Endodermal cell (in vitro differentiated cells): ENCODE data around the gene TSPAN11. TPM values are rescaled to one million over a fixed set of nuclear protein-coding genes. Genes with fewer than 3 reads are reported as not detected.
A peak's percentile ranks its signal among the peaks of the same experiment; 100 is the strongest.

Experiments
- DNase-seq: peaks from one replicate; pipeline ENCODE4 v3.0.0-alpha.2; 2017
- H3K27ac ChIP-seq: 2 replicates; pipeline ENCODE4 v1.5.1; 2013; ENCODE audit warnings: mild to moderate bottlenecking, low read depth, low read length, moderate library complexity
- H3K27me3 ChIP-seq: 2 replicates; pipeline ENCODE4 v1.6.1; 2013; ENCODE audit warnings: mild to moderate bottlenecking, low read length, moderate library complexity; ENCODE audit not compliant: insufficient read depth, control insufficient read depth, poor library complexity, severe bottlenecking
- H3K36me3 ChIP-seq: 2 replicates; pipeline ENCODE4 v1.7.0; 2013; ENCODE audit warnings: mild to moderate bottlenecking, low read length, moderate library complexity; ENCODE audit not compliant: control insufficient read depth, insufficient read depth
- H3K4me1 ChIP-seq: one replicate; pipeline ENCODE4 v1.7.0; 2013; ENCODE audit warnings: low read length; ENCODE audit not compliant: control insufficient read depth, insufficient read depth
- H3K4me3 ChIP-seq: 2 replicates; pipeline ENCODE4 v1.5.1; 2013; ENCODE audit warnings: mild to moderate bottlenecking, low read length, moderate library complexity
- H3K9ac ChIP-seq: 2 replicates; pipeline ENCODE4 v1.6.1; 2013; ENCODE audit warnings: mild to moderate bottlenecking, low read length, moderate library complexity; ENCODE audit not compliant: poor library complexity, severe bottlenecking; ENCODE audit errors: extremely low read depth
- H3K9me3 ChIP-seq: 2 replicates; pipeline ENCODE4 v1.6.1; 2013; ENCODE audit warnings: mild to moderate bottlenecking, low read length, moderate library complexity; ENCODE audit not compliant: control insufficient read depth
- H3K27ac Mint-ChIP-seq: 2 replicates; pipeline ENCODE4 v1.8.0; 2020; ENCODE audit warnings: mixed read lengths
- H3K27me3 Mint-ChIP-seq: 2 replicates; pipeline ENCODE4 v1.8.0; 2021; ENCODE audit warnings: mild to moderate bottlenecking, mixed read lengths; ENCODE audit not compliant: insufficient read depth
- H3K36me3 Mint-ChIP-seq: 2 replicates; pipeline ENCODE4 v1.8.0; 2020; ENCODE audit warnings: low read depth, mixed read lengths
- H3K4me1 Mint-ChIP-seq: 2 replicates; pipeline ENCODE4 v1.8.0; 2020; ENCODE audit warnings: mixed read lengths
- H3K4me3 Mint-ChIP-seq: 2 replicates; pipeline ENCODE4 v1.8.0; 2020; ENCODE audit warnings: mild to moderate bottlenecking, moderate library complexity, mixed read lengths
- H3K9me3 Mint-ChIP-seq: 2 replicates; pipeline ENCODE4 v1.8.0; 2020; ENCODE audit warnings: mild to moderate bottlenecking, mixed read lengths
- WGBS, 2 experiments: methylation state at CpG; one replicate each; pipeline versions ENCODE4 v1.1.5 to v1.1.7; 2013; ENCODE audit warnings: missing lambda C conversion rate in 2 of 2, mixed read lengths in 1 of 2; ENCODE audit not compliant: insufficient coverage in 1 of 2, insufficient read length in 1 of 2; 5-methylcytosine and 5-hydroxymethylcytosine counted together
- total RNA-seq, 2 donors: library from RNA; stranded (reverse); fragmentation: NEBNext Ultra II Directional in 1 of 2; extraction: Animal tissue kit (Norgen Biotek cat#: 25700) in 1 of 2; gene quantifications; 2 replicates in 1 of 2; 3 replicates in 1 of 2; pipeline ENCODE4 v1.2.1, GENCODE V29; 2021
- TF ChIP-seq, protein P1 (sequence below): fragments of 200-600 bp; sonication (generic); conservative IDR thresholded peaks from 2 replicates; pipeline ENCODE4 v1.5.0; 2021; ENCODE audit warnings: antibody characterized with exemption, mild to moderate bottlenecking

Gene TSPAN11
- total RNA-seq, 2 donors from 2014 or later: 0.20 to 3.6 TPM

- Histone ChIP-seq H3K36me3 (no peaks in the 10 kb centered on the region), H3K4me3 (no peak overlapping the region), H3K27ac (no peak overlapping the region), H3K27me3 (no peaks in the 10 kb centered on the region), H3K9ac (no peak overlapping the region), H3K9me3 (no peaks in the 10 kb centered on the region), H3K4me1 (no peaks in the 10 kb centered on the region)
- Mint-ChIP-seq H3K9me3 (no peaks in the 10 kb centered on the region), H3K36me3 (no peaks in the 10 kb centered on the region), H3K4me3 (no peak overlapping the region), H3K27me3 (peaks cover 15% of the 10 kb centered on the region), H3K4me1 (peaks cover 12% of the 10 kb centered on the region), H3K27ac (no peak overlapping the region)
- peak; percentile 41 for DNase-seq
- TF ChIP-seq, protein P1, sequence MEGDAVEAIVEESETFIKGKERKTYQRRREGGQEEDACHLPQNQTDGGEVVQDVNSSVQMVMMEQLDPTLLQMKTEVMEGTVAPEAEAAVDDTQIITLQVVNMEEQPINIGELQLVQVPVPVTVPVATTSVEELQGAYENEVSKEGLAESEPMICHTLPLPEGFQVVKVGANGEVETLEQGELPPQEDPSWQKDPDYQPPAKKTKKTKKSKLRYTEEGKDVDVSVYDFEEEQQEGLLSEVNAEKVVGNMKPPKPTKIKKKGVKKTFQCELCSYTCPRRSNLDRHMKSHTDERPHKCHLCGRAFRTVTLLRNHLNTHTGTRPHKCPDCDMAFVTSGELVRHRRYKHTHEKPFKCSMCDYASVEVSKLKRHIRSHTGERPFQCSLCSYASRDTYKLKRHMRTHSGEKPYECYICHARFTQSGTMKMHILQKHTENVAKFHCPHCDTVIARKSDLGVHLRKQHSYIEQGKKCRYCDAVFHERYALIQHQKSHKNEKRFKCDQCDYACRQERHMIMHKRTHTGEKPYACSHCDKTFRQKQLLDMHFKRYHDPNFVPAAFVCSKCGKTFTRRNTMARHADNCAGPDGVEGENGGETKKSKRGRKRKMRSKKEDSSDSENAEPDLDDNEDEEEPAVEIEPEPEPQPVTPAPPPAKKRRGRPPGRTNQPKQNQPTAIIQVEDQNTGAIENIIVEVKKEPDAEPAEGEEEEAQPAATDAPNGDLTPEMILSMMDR: no peak
- 90 to 93% methylated on average over 2 to 4 of the region's 4 CpGs for WGBS, 2 experiments
Measured at GRCh38 chr12:31035226-31035625, 108.7 kb downstream of the TSPAN11 start.

DNA sequence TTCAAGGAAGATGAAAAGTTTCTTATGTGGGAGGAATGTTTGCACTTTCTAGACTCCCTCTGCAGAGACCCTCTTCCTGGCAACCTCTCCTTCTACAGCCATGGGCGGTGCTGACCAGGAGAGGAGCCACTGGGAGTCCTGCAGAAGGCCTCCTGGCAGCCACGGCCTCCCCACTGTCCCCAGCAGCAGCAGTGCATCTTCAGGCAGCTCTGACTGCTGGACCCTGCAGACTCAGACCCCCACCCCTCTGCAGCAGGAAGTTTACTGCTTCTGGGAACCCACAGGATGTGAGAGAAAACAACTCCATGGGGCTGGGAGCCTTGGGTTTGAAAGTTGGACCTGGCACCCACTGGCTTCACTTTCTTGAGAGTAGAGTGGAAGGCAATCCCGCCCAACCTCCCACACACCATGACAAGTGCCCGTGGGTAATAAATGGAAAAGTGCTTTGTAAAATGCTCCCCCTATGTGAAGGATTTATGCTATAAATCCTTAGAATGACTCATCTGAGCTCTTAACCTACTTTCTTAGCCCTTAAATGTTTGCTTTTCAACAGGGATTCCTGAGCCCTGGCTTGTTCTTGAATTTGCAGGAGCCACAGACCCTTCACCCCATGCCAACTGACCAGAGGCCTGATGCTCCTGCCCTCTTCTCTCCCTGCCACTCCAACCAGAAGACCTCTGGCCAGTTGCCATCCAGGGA lies 109.6 kb downstream of the TSPAN11 start:
- Histone ChIP-seq H3K9me3 (no peaks in the 10 kb centered on the region), H3K4me3 (no peak overlapping the region), H3K9ac (no peak overlapping the region), H3K36me3 (no peaks in the 10 kb centered on the region), H3K27me3 (no peaks in the 10 kb centered on the region), H3K4me1 (no peaks in the 10 kb centered on the region), H3K27ac (no peak overlapping the region)
- 90 to 100% methylated on average over 1 to 2 of the region's 4 CpGs for WGBS, 2 experiments
- Mint-ChIP-seq H3K27me3 (peaks cover 13% of the 10 kb centered on the region), H3K4me1 (peaks cover 10% of the 10 kb centered on the region), H3K9me3 (no peaks in the 10 kb centered on the region), H3K4me3 (no peak overlapping the region), H3K36me3 (no peaks in the 10 kb centered on the region), H3K27ac (no peak overlapping the region)
- TF ChIP-seq, protein P1: no peak
- DNase-seq: peak; percentile 52

GRCh38 chr12:31037028-31037427 lies 110.5 kb downstream of the TSPAN11 start:
- 89% methylated on average over 1 of the region's 1 CpG; no CpG with 5 or more reads in 1 of the 2 experiments for WGBS, 2 experiments
- no peaks in the 10 kb centered on the region for H3K9me3 ChIP-seq
- H3K4me1 Mint-ChIP-seq: peaks cover 10% of the 10 kb centered on the region
- H3K27me3 Mint-ChIP-seq: peaks cover 13% of the 10 kb centered on the region
- TF ChIP-seq, protein P1: no peak
- no peaks in the 10 kb centered on the region for H3K36me3 ChIP-seq
- no peaks in the 10 kb centered on the region for H3K36me3 Mint-ChIP-seq
- no peak overlapping the region for H3K27ac ChIP-seq
- H3K9ac ChIP-seq: no peak overlapping the region
- H3K27me3 ChIP-seq: no peaks in the 10 kb centered on the region
- H3K9me3 Mint-ChIP-seq: no peaks in the 10 kb centered on the region
- DNase-seq: no peak
- no peak overlapping the region for H3K27ac Mint-ChIP-seq
- no peak overlapping the region for H3K4me3 Mint-ChIP-seq
- no peak overlapping the region for H3K4me3 ChIP-seq
- no peaks in the 10 kb centered on the region for H3K4me1 ChIP-seq
